HFFc6 (cell line): ENCODE measurements around the gene SH2D7. TPM values are rescaled to one million over a fixed set of nuclear protein-coding genes. Genes with fewer than 3 reads are reported as not detected.

Experiments
- DNase-seq: peaks from one replicate; pipeline ENCODE4 v3.0.0-alpha.2; 2018
- H3K27ac Mint-ChIP-seq: 2 replicates; pipeline ENCODE4 v1.8.0; 2020; ENCODE audit warnings: mild to moderate bottlenecking, mixed read lengths
- H3K27me3 Mint-ChIP-seq: 2 replicates; pipeline ENCODE4 v1.8.0; 2021; ENCODE audit warnings: mild to moderate bottlenecking, moderate library complexity, mixed read lengths; ENCODE audit not compliant: insufficient read depth
- H3K36me3 Mint-ChIP-seq: 2 replicates; pipeline ENCODE4 v1.8.0; 2021; ENCODE audit warnings: low read depth, mixed read lengths
- H3K4me1 Mint-ChIP-seq: 2 replicates; pipeline ENCODE4 v1.8.0; 2020; ENCODE audit warnings: low read depth, mixed read lengths
- H3K4me3 Mint-ChIP-seq: 2 replicates; pipeline ENCODE4 v1.8.0; 2020; ENCODE audit warnings: mild to moderate bottlenecking, moderate library complexity, mixed read lengths
- H3K9me3 Mint-ChIP-seq: 2 replicates; pipeline ENCODE4 v1.8.0; 2020; ENCODE audit warnings: mild to moderate bottlenecking, mixed read lengths
- CTCF ChIP-seq: fragments of 200-600 bp; sonication (generic); IDR thresholded peaks from 2 replicates; pipeline ENCODE4 v1.5.0; 2021; ENCODE audit warnings: antibody characterized with exemption, mild to moderate bottlenecking
- total RNA-seq, 6 experiments: library from RNA; stranded (reverse); fragmentation: NEBNext Ultra II Directional; extraction: Animal tissue kit (Norgen Biotek cat#: 25700); gene quantifications; 2 replicates in 1 of 6; 3 replicates in 5 of 6; pipeline ENCODE4 v1.2.3, GENCODE V29; 2021

The SH2D7 gene
- total RNA-seq, 6 experiments from 2014 or later, result not detected

DNA sequence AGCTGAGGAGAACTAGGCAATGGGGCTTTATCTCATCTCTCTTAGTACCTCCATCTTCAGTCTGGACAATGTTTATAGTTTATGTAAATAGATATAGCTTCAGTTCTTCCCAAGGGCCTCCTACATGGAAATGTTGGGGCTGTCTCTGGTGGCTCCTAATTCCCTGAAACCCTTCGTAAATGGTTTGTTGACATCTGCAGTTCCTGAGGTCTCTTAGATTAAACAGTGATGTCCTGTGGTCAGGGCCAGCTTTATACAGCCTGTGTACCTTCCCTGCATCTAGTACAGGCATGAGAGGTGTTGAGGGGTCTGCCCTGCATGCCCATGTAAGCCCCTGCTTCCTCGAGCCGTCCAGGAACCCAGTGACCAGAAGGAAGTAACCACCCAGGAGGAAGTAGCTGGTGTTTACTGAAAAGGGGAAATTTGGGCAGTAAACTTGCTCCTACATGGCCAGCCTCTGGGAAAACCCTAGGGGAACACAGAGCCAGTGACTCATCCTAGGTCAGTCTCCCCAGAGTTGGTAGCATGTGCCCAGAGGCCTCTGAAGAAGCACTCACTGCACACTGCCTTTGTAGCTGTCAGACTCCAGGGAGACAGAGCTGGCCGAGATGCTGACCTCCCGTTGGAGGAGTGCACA lies 10.1 kb upstream of the SH2D7 start:
- Mint-ChIP-seq H3K27me3 (no peaks in the 10 kb centered on the region; the same call in 1 of the 2 replicates), H3K4me3 (no peak overlapping the region), H3K9me3 (no peaks in the 10 kb centered on the region), H3K4me1 (peaks cover 15% of the 10 kb centered on the region), H3K27ac (no peak overlapping the region), H3K36me3 (no peaks in the 10 kb centered on the region)
- DNase-seq, result no peak
- no peak for TF ChIP-seq CTCF

DNA sequence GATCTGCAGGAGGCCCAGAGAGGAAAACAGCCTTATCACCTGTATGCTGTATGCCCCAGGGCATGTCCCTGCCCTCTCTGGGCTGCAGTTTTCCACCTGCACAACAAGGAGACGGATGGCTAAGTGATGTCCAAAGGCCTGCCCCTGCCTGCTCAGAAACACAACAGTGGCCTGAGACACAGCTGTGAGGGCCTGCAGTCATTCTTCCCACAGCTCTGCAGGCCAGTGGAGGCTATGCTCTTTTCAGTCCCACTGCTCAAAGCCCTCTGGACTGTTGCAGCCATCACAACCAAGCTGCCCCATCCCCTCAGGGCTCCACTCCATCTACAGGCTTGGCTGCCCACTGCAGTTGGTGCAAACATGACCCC lies 9.6 kb upstream of the SH2D7 start:
- no peak for TF ChIP-seq CTCF
- no peak overlapping the region for H3K4me3 Mint-ChIP-seq
- no peak overlapping the region for H3K27ac Mint-ChIP-seq
- DNase-seq, result no peak
- H3K27me3 Mint-ChIP-seq, result no peaks in the 10 kb centered on the region; the same call in 1 of the 2 replicates
- H3K4me1 Mint-ChIP-seq, result peaks cover 14% of the 10 kb centered on the region
- no peaks in the 10 kb centered on the region for H3K9me3 Mint-ChIP-seq
- H3K36me3 Mint-ChIP-seq, result no peaks in the 10 kb centered on the region

- no peak overlapping the region for H3K27ac Mint-ChIP-seq
- H3K27me3 Mint-ChIP-seq, result no peaks in the 10 kb centered on the region; the same call in 1 of the 2 replicates
- no peaks in the 10 kb centered on the region for H3K9me3 Mint-ChIP-seq
- no peak for TF ChIP-seq CTCF
- H3K4me1 Mint-ChIP-seq, result peaks cover 9% of the 10 kb centered on the region
- H3K4me3 Mint-ChIP-seq, result no peak overlapping the region
- DNase-seq, result no peak
- H3K36me3 Mint-ChIP-seq, result no peaks in the 10 kb centered on the region
Measured at GRCh38 chr15:78083186-78083585, 9.2 kb upstream of the SH2D7 start.

DNA sequence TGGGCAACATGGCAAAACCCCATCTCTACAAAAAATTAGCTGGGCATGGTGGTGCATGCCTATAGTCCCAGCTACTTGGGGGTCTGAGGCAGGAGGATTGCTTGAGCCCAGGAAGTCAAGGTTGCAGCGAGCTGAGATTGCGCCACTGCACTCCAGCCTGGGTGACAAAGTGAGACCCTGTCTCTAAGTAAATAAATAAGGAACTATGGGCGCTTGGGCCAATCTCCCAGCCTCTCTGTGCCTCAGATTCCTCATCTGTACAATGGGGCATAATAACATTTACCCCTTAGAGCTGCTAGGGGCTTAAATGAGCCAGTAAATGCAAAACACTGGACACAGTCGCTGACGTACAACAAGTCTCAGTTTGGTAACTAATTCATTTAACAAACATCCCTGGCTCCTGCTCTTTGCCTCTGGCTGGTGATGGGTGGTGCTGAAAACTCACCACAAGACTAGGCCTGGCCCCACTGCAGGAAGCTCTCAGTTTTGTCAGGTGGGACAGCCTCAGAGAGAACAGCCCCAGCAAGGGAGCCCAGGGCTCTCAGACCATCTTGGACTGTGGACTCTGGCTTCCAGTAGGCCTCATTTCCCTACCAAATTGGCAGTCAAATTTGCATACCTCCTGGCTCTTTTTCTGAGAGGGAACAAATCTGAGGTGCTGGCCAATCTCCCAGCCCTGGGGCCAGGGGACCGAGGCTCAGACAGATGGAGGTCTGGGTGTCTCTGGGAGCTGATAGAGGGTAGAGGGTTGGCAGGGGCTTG lies 8.5 kb upstream of the SH2D7 start:
- no peaks in the 10 kb centered on the region for H3K36me3 Mint-ChIP-seq
- H3K9me3 Mint-ChIP-seq, result no peaks in the 10 kb centered on the region
- DNase-seq, result no peak
- TF ChIP-seq CTCF, result no peak
- no peak overlapping the region for H3K27ac Mint-ChIP-seq
- H3K4me3 Mint-ChIP-seq, result no peak overlapping the region
- peaks cover 3% of the 10 kb centered on the region for H3K27me3 Mint-ChIP-seq
- peaks cover 8% of the 10 kb centered on the region for H3K4me1 Mint-ChIP-seq

GRCh38 chr15:78084449-78084750 lies 8.0 kb upstream of the SH2D7 start:
- Mint-ChIP-seq H3K27ac (no peak overlapping the region), H3K4me3 (no peak overlapping the region), H3K4me1 (peaks cover 8% of the 10 kb centered on the region), H3K27me3 (peaks cover 3% of the 10 kb centered on the region), H3K36me3 (no peaks in the 10 kb centered on the region), H3K9me3 (no peaks in the 10 kb centered on the region)
- DNase-seq, result no peak
- no peak for TF ChIP-seq CTCF
